HPDE6-E6E7 (cell line): ENCODE measurements around the gene IL9R.
"Not testable (repeated sequence)": the region's sequence is repeated elsewhere in the genome, so short reads cannot be mapped to it uniquely, and the experiment has no call there.

Experiments
- DNase-seq: peaks from one replicate; pipeline ENCODE4 v3.0.0; 2011; ENCODE audit warnings: missing footprints; ENCODE audit errors: extremely low spot score

Gene IL9R

DNA sequence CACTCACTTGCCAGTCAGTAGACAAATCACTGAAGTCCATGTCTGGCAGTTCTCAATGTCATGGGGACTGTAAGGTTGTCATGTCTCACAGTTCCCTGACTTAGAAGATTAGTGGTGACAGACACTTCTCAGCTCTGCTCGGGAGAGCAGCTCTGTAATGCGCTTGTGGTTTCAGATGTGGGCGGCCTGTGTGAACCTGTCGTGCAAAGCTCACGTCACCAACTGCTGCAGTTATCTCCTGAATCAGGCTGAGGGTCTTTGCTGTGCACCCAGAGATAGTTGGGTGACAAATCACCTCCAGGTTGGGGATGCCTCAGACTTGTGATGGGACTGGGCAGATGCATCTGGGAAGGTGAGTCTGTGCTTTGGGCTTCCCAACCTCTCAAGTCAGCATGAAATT is at the start of gene IL9R:
Gene IL9R (plus strand): TSS at position 261 of the 400 bp plus-strand sequence. CDS start 64 bp downstream, at position 325.
- DNase-seq = no peak

DNA sequence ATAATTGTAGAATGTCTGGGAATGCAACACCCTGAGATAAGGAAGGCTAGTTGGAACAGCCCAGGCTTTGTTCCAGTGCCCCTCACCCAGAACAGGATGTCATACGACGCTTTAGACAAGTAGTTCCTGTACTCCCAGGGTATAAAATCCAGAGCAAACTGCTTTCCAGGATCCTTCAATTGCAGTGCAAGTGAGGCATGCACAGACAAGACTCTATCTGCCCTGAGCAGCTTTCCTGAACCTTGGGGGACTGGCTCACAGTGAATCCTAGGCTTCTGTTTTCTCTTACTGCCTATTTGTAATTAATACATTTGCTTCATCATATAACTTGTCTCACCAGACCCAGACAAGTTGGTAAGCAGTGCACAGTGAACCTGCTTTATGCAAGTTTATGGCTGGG is 48.4 kb upstream of the IL9R start:
- peak; percentile 38 for DNase-seq

- DNase-seq = no peak
Observed at GRCh38 chrX:155951237-155951789, 46.2 kb upstream of the IL9R start.

- DNase-seq = no peak
Observed at GRCh38 chrX:155953055-155953454, 44.4 kb upstream of the IL9R start.

DNA sequence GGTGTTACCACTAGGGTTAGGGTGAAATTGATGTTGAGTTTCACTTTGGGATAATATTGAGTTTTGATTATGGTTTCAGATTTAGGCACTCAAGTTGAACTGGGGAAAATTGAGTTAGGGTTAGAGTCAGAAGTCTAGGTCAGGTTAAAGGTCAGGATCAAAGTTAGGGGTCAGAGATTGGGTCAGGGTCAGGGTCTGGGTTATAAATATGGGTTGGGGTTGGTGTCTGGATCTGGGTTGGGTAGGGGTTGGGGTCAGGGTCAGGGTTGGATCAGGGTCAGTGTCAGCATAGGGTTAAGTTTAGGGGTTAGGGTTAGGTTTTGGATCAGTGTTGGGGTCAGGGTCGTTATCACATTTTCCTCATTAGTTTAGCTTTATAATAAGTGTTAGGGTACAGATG is 42.7 kb upstream of the IL9R start:
- DNase-seq = no peak

GRCh38 chrX:155956099-155956498 is 41.4 kb upstream of the IL9R start:
- no peak for DNase-seq

DNA sequence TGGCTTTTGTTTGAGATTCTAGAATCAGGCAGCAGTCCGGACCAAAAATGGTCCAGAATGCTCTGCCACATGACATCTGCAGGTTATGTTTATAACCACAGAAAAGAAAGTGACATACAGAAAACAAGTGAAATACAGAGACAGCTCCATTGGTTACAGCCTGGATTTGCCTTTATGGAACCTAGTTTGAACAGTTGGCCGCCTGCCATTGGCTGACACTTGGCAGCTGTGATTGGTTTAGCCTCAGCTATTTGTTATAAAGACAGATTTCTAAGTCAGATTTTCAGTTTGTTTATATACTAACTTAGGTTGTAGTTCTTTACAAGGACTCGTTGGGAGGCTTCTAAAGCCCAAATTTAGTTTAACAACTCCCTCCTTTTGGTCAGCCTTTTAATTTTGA is 40.8 kb upstream of the IL9R start:
- no peak for DNase-seq

DNA sequence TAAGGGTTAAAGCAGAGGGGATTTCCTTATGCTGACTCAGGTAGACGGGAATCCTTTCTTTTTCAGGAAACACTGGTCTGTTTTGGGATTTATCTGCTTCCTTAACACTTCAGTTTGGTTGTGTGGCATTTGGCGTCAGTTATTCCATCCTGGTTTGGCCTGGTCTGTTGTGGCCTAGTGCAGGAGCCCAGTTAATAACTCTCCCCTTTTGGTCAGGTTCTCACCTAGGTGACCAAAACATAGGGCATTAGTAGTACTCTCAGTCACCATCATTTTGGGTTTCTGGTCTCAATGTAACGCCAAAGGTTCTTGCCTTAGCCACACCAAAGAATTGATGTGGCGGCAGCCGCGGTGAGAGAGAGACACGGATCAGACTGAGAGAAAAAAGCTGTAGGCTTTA is 39.7 kb upstream of the IL9R start:
- no peak for DNase-seq

GRCh38 chrX:155959018-155959587 is 38.4 kb upstream of the IL9R start:
- no peak for DNase-seq

DNA sequence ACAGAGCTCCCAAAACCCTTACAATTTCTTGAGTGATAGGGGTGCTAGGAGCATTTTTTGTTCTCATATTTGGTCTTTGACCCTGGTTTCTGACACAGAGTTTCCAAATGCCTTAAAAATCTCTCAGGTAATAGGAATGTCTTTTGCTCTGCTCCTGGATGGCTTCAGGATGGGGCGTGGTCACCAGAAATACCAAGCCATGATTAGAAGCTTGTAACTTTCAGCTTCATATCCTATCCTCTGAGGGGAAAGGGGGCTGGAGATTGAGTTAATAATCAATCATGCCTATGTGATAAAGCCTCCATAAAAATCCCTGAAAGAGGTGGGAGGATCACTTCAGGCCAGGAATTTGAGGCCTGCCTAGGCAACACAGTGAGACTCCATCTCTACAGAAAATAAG is 34.6 kb upstream of the IL9R start:
- DNase-seq = no peak

GRCh38 chrX:155966876-155967275 is 30.6 kb upstream of the IL9R start:
- peak; percentile 67 for DNase-seq

DNA sequence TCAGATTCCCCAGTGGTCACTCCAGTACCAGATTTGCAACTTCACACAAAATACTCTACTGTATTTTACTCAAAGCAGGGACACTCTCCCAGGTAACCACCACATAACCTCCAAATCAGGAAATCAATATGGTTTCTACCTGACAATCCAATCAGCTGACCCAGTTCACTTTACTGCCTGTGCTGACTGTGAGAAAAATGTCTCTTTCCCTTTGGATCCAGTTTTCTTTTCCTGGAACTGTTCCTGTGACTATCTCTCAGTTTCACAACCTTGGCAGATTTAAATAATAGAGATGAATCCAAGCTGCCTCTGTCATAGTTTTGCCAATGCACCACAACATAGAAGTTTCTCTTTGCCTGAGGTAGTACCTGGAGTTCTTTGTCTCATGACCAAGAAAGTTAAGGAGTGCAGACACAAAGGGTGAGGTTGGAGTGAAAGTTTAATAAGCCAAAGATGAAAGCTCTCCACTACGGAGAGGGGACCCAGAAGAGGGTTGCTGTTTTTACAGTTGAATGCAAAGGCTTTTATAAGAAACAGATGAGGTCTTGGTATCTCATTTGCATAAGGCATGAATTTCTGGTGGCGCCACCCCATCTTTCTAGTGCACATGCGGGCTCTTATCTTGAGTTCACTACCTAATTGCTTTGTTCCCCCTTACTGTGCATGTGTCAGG is 29.7 kb upstream of the IL9R start:
- DNase-seq = no peak

GRCh38 chrX:155968326-155968661 is 29.2 kb upstream of the IL9R start:
- no peak for DNase-seq

DNA sequence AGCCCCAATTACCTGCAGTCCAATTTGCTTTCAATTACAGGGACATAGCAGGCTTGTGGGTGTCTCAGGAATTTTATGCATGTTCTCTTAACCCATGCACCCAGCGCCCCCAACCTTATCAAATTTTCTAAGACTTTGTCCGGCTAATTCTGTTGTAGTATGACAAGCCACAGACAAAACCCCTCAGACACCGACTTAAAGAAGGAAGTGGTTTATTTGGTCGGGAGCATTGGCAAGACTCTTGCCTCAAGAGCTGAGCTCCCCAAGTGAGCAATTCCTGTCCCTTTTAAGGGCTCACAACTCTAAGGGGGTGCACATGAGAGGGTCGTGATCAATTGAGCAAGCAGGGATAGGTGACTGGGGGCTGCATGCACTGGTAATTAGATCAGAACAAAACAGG is 28.7 kb upstream of the IL9R start:
- DNase-seq = no peak

- DNase-seq = not testable (repeated sequence)
Observed at GRCh38 chrX:155971658-155972057, 25.8 kb upstream of the IL9R start.

GRCh38 chrX:155972241-155972640 is 25.3 kb upstream of the IL9R start:
- DNase-seq = not testable (repeated sequence)

- no peak for DNase-seq
Observed at GRCh38 chrX:155983326-155983725, 14.2 kb upstream of the IL9R start.

DNA sequence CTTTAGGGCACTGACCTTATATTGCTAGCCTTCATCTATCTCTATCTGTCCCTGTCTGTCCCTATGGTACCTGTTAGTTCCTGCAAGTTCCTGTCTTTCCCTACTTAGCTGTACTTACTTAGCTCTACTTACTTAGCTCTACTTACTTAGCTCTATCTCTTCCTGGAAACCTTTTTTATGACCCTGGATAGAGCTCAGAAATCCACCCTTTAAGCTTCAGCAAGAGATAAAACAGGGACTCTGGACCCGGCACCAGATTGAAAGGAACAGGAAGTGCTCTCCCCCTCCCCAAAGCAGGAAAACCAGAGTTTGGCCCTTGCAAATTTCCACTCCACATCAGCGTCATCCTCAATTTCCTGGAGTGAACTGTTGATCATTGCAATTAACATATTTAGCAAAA is 12.3 kb upstream of the IL9R start:
- DNase-seq = no peak

DNA sequence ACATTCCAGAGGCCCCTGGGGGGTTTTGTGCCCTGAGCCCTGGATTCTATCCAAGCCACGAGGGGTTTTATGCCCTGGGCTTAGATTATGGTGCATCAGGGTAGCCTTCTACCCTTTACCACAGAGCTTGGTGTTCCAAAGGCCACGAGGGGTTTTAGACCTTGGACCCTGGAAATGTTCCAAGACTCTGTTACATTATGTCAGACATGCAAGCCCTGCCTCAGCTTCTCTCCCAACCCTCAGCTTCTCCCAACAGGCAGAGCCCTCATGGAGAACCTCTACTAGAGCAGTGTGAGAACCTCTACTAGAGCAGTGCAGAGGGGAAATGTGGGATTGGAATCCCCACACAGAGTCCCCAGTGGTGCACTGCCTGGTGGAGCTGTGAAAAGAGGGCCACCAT is 10.5 kb upstream of the IL9R start:
- not testable (repeated sequence) for DNase-seq

DNA sequence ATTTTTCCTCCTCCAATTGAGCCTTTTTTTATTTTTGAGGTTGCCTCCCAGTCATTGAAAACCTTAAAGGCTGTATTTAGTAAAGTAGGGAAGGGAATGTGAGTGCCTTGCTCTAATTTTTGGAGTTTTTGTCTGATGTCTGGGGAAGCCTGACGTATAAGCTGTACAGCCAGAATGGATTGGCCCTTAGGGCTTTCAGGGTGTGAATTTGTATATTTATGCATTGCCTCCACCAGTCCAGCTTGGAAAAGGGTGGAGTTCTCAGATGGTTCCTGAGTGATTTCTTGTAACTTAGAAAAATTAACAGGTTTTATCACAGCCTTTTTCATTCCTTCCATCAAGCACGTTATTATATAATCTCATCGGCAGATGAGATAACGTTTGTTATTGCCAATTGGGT is 8.6 kb upstream of the IL9R start:
- DNase-seq = no peak

DNA sequence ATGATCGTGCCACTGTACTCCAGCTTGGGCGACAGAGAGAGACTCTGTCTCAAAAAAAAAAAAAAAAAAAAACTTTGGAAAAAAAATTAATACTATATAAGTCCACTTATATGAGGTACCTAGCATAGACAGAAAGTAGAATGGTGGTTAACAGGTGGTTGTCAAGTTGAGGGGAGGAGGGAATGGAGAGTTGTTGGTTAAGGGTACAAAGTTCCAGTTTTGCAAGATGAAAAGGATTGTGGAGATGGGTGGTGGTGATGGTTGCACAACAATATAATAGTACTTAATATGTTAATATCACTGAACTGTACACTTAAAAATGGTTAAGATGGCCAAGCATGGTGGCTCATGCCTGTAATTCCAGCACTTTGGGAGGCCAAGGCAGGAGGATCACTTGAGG is 4.1 kb upstream of the IL9R start:
- no peak for DNase-seq

- DNase-seq = no peak
Observed at GRCh38 chrX:155995321-155995875, 2.1 kb upstream of the IL9R start.

- DNase-seq = no peak
Observed at GRCh38 chrX:155998116-155998515, 620 bp downstream of the IL9R start.
